Measurements from ENCODE around the gene DHRS2. TPM values are rescaled to one million over a fixed set of nuclear protein-coding genes. Genes with fewer than 3 reads are reported as not detected.

DHRS2 gene
- polyA plus RNA-seq, 1 donor (not counting 4 experiments of a cell fraction or from before 2014, with no cell fraction given) = 0.14 TPM

DNA sequence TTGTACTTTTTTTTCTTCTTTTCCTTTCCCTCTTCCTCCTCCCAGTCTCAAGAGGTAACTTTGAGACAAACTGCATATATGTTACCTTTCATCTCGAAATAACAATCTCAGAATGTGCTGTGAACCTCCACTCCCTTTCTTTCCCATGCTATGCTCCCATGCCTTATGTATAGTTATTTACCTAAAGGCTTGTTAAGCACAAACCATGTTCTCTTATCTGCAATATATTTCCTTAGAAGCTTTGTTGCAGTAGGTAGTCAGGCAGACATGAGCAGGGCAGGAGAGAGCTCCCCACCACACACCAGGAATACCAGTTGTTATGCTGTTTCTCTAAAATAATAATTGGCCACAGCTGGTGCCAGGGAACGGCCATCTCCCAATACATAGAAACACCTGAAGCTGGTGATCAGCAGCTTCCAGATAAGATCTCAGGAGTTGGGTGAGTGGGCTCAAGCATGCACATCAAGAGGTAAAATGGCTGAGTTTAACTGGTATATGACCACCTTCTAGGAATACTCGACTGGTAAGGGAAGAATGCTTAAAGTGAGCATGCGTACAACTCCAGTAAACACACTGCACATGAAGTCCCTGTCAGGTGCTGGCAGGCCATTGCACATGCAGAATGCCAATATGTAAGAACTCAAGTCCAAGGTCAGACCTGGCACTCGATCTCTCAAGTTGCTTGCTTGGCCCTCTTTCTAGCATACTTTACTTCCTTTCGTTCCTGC is 14.8 kb upstream of the DHRS2 start:
- no peak overlapping the region for H3K4me2 ChIP-seq (ENCODE audit: control insufficient read depth, extremely low read depth, insufficient read depth, low read depth, low read length)
- FAIRE-seq = no peak
- H3K79me2 ChIP-seq (ENCODE audit: control insufficient read depth, insufficient read depth, low read length) = no peaks in the 10 kb centered on the region
- H4K20me1 ChIP-seq (ENCODE audit: control insufficient read depth, extremely low read depth, insufficient read depth, low read length) = no peaks in the 10 kb centered on the region
- H3K9me1 ChIP-seq (ENCODE audit: control insufficient read depth, extremely low read depth, insufficient read depth, low read length) = no peaks in the 10 kb centered on the region
- no peak overlapping the region for H3K9ac ChIP-seq (ENCODE audit: control insufficient read depth, extremely low read depth, insufficient read depth, low read length)
- H3K27me3 ChIP-seq (ENCODE audit: control insufficient read depth, extremely low read depth, insufficient read depth, low read length) = peaks cover 4% of the 10 kb centered on the region
- no peak overlapping the region for H3K27ac ChIP-seq (ENCODE audit: control insufficient read depth, insufficient read depth, low read length)
- no peaks in the 10 kb centered on the region for H3K36me3 ChIP-seq (ENCODE audit: control insufficient read depth in 2 of 2, extremely low read depth in 1 of 2, insufficient read depth in 2 of 2, low read length in 2 of 2)
- no peaks in the 10 kb centered on the region for H3K4me1 ChIP-seq (ENCODE audit: control insufficient read depth, extremely low read depth, insufficient read depth, low read length)
- dilution Hi-C loops (cut with MboI; ENCODE audit: extremely low pct_ligation_motif_present, low sequenced_read_pairs) = no loop called here
- H3K4me3 ChIP-seq (ENCODE audit: control insufficient read depth in 2 of 3, extremely low read depth in 1 of 3, insufficient read depth in 2 of 3, low read depth in 1 of 3, low read length in 3 of 3) = no peak overlapping the region
- H3K9me3 ChIP-seq (ENCODE audit: control insufficient read depth, low read depth, low read length) = peaks cover 2% of the 10 kb centered on the region
- no peak for DNase-seq (ENCODE audit: low read depth, low spot score)
- TF ChIP-seq EZH2 (IDR thresholded peaks at IDR 0.05; ENCODE audit: low read length) = no peak
- TF ChIP-seq, protein P1, sequence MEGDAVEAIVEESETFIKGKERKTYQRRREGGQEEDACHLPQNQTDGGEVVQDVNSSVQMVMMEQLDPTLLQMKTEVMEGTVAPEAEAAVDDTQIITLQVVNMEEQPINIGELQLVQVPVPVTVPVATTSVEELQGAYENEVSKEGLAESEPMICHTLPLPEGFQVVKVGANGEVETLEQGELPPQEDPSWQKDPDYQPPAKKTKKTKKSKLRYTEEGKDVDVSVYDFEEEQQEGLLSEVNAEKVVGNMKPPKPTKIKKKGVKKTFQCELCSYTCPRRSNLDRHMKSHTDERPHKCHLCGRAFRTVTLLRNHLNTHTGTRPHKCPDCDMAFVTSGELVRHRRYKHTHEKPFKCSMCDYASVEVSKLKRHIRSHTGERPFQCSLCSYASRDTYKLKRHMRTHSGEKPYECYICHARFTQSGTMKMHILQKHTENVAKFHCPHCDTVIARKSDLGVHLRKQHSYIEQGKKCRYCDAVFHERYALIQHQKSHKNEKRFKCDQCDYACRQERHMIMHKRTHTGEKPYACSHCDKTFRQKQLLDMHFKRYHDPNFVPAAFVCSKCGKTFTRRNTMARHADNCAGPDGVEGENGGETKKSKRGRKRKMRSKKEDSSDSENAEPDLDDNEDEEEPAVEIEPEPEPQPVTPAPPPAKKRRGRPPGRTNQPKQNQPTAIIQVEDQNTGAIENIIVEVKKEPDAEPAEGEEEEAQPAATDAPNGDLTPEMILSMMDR (optimal IDR thresholded peaks at IDR 0.05 in 1 of 3, IDR thresholded peaks at IDR 0.05 in 1 of 3, conservative IDR thresholded peaks at IDR 0.05 in 1 of 3; ENCODE audit: extremely low read depth in 1 of 3, insufficient read depth in 2 of 3, low read length in 3 of 3) = no peak
- no peak overlapping the region for H2AFZ ChIP-seq (ENCODE audit: control insufficient read depth, low read length)

DNA sequence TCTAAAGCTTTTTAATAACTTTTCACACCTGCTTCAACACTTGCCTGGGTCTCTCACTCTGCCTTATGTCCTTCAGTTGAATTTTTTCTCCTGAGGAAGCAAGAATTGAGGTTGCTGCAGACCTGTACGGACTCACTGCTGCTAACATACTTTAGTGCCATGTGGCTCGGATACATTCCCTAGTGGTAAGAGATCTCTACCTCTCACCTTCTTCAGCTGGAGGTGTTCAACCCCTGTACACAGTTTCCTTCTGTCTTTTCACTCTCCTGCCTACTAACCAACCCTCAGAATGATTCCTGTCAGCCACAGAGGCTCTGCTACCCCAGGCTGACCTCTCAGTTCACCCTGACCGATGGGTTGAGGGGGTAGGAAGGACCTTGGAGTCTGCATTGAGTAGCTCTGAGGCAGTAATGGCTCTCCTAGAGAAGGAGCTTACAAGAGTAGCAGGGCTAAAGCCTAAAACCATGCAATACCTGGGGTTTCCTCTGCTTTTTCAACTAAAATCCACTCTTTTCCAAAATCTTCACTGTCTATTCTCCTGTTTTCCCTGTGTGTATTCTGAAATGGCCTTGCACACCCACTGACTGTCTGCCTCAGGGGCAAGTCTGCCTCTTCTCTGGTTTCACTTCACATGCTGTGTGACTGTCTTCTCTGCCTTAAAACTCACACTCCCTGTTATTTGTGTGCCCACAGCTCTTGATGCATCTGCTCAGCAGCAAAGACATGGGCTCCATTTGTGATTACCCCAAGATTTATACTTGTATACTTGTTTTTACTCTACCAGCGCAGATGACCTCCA is 14.0 kb upstream of the DHRS2 start:
- Histone ChIP-seq H4K20me1 (ENCODE audit: control insufficient read depth, extremely low read depth, insufficient read depth, low read length) (no peaks in the 10 kb centered on the region), H3K27me3 (ENCODE audit: control insufficient read depth, extremely low read depth, insufficient read depth, low read length) (peaks cover 4% of the 10 kb centered on the region), H3K36me3 (ENCODE audit: control insufficient read depth in 2 of 2, extremely low read depth in 1 of 2, insufficient read depth in 2 of 2, low read length in 2 of 2) (no peaks in the 10 kb centered on the region), H3K4me2 (ENCODE audit: control insufficient read depth, extremely low read depth, insufficient read depth, low read depth, low read length) (no peak overlapping the region), H3K9me1 (ENCODE audit: control insufficient read depth, extremely low read depth, insufficient read depth, low read length) (no peaks in the 10 kb centered on the region), H2AFZ (ENCODE audit: control insufficient read depth, low read length) (no peak overlapping the region), H3K79me2 (ENCODE audit: control insufficient read depth, insufficient read depth, low read length) (no peaks in the 10 kb centered on the region), H3K27ac (ENCODE audit: control insufficient read depth, insufficient read depth, low read length) (no peak overlapping the region), H3K9me3 (ENCODE audit: control insufficient read depth, low read depth, low read length) (peaks cover 2% of the 10 kb centered on the region), H3K9ac (ENCODE audit: control insufficient read depth, extremely low read depth, insufficient read depth, low read length) (no peak overlapping the region), H3K4me1 (ENCODE audit: control insufficient read depth, extremely low read depth, insufficient read depth, low read length) (no peaks in the 10 kb centered on the region), H3K4me3 (ENCODE audit: control insufficient read depth in 2 of 3, extremely low read depth in 1 of 3, insufficient read depth in 2 of 3, low read depth in 1 of 3, low read length in 3 of 3) (no peak overlapping the region)
- DNase-seq (ENCODE audit: low read depth, low spot score) (no peak), FAIRE-seq (no peak)
- dilution Hi-C loops (cut with MboI; ENCODE audit: extremely low pct_ligation_motif_present, low sequenced_read_pairs) = no loop called here
- TF ChIP-seq EZH2 (IDR thresholded peaks at IDR 0.05; ENCODE audit: low read length) = no peak
- TF ChIP-seq, protein P1 (optimal IDR thresholded peaks at IDR 0.05 in 1 of 3, IDR thresholded peaks at IDR 0.05 in 1 of 3, conservative IDR thresholded peaks at IDR 0.05 in 1 of 3; ENCODE audit: extremely low read depth in 1 of 3, insufficient read depth in 2 of 3, low read length in 3 of 3) = no peak

Data from keratinocyte (primary cell).